ENCODE results near the gene SST.

SST gene

DNA sequence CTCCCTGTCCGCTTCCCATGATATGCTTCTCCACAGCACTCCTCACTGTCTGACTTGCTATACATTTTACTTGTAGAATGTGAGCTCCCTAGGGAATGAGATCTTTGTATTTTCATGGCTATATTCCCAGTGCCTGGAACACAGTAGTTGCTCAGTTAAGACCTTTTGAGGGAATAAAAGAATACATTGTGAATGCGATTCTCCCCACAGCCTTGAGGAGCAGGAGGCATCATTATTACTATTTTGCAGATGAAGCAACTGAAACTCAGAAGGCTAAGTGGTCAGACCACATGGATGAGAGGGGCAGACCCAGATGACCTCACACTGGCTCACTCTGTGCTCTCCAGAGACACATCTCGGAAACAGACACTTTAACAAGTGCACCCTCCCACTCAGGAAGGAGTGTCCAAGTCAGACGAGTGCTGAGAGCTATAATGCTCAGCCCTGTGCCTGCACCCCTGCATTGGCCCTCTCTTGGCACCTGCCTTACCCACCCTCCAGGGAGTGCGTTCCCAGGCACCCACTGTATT, 46.8 kb downstream of the SST start:
- no peak for DNase-seq
- TF ChIP-seq, protein P1, sequence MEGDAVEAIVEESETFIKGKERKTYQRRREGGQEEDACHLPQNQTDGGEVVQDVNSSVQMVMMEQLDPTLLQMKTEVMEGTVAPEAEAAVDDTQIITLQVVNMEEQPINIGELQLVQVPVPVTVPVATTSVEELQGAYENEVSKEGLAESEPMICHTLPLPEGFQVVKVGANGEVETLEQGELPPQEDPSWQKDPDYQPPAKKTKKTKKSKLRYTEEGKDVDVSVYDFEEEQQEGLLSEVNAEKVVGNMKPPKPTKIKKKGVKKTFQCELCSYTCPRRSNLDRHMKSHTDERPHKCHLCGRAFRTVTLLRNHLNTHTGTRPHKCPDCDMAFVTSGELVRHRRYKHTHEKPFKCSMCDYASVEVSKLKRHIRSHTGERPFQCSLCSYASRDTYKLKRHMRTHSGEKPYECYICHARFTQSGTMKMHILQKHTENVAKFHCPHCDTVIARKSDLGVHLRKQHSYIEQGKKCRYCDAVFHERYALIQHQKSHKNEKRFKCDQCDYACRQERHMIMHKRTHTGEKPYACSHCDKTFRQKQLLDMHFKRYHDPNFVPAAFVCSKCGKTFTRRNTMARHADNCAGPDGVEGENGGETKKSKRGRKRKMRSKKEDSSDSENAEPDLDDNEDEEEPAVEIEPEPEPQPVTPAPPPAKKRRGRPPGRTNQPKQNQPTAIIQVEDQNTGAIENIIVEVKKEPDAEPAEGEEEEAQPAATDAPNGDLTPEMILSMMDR (IDR thresholded peaks at IDR 0.05), result no peak
- Mint-ChIP-seq H3K27me3 (ENCODE audit: low read depth, poor library complexity) (peaks cover 8% of the 10 kb centered on the region), H3K27ac (no peak overlapping the region), H3K4me3 (no peak overlapping the region), H3K9me3 (no peaks in the 10 kb centered on the region), H3K36me3 (ENCODE audit: low read depth) (no peaks in the 10 kb centered on the region), H3K4me1 (peaks cover 40% of the 10 kb centered on the region)

DNA sequence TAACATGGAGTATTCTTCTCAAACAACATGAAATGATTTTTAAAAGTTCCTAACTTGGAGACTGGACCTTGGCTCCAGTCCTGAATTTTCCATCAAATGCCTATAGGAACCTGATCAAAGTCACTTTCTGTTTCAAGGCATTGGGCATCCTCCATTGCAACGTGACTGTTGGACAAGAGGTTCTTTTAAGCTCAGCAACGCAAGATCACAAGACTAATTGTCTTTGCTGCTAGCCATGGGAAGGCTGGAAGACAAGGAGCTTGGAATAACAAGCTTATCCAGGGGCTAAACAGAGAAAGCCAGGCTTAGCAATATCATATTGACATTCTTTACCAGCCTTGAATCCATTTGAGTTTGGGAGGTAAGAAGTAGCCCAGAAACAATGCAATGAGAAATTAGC, 48.3 kb downstream of the SST start:
- TF ChIP-seq, protein P1 (IDR thresholded peaks at IDR 0.05), result no peak
- H3K9me3 Mint-ChIP-seq, result no peaks in the 10 kb centered on the region
- H3K27me3 Mint-ChIP-seq (ENCODE audit: low read depth, poor library complexity), result peaks cover 6% of the 10 kb centered on the region
- no peak for DNase-seq
- H3K36me3 Mint-ChIP-seq (ENCODE audit: low read depth), result no peaks in the 10 kb centered on the region
- peaks cover 32% of the 10 kb centered on the region for H3K4me1 Mint-ChIP-seq
- no peak overlapping the region for H3K4me3 Mint-ChIP-seq
- H3K27ac Mint-ChIP-seq, result no peak overlapping the region

DNA sequence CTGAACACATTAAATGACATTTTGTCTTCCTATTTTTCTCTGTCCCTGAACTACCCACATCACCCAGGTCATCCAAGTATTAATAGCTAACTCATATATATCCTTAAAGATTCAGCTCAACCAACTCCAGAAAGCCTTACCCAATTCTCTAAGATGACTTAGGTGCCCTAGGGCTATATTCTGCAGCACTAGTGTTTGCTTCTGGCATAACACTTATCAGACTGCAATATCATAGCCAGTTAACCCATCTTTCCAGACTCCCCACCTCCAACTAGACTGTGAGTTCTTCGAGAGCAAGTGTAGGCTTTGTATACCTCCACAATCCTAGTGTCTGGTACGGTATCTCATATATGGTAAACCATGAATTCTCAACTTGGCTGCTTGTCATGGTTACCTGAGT, 50.7 kb downstream of the SST start:
- DNase-seq, result no peak
- peaks cover 5% of the 10 kb centered on the region for H3K27me3 Mint-ChIP-seq (ENCODE audit: low read depth, poor library complexity)

More for the DNA sequence above, 50.7 kb downstream of the SST start:
- H3K9me3 Mint-ChIP-seq, result no peaks in the 10 kb centered on the region
- peaks cover 21% of the 10 kb centered on the region for H3K4me1 Mint-ChIP-seq
- H3K27ac Mint-ChIP-seq, result no peak overlapping the region
- TF ChIP-seq, protein P1 (IDR thresholded peaks at IDR 0.05), result no peak
- no peaks in the 10 kb centered on the region for H3K36me3 Mint-ChIP-seq (ENCODE audit: low read depth)
- no peak overlapping the region for H3K4me3 Mint-ChIP-seq
